Bone marrow (tissue), 2 donors: ENCODE data around the gene RASEF.
"Not testable (repeated sequence)": the region's sequence is repeated elsewhere in the genome, so short reads cannot be mapped to it uniquely, and the experiment has no call there.

Experiments
- DNase-seq, 2 donors: peaks; one replicate each; lab custom pipeline; 2025; lab: John Stamatoyannopoulos, UW

Gene RASEF

DNA sequence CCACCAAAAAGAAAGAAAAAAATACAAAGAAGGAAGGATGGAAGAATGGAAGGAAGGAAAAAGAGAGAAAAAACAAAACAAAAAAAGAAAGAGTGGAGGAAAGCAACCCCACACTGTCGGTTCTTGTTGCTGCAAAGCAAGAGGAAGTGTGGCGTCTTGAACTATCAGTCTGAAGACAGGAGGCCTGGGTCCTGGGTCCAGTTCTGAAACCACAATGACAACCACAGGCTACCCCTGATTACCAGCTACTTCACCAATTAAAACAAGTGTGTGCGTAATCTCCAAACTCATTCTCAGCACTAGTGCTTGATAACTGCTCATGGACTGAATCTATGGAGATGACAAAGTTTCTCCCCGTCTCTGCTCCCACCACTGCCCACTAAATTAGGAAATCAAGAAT is 93.7 kb downstream of the RASEF start:
- no peak for DNase-seq

DNA sequence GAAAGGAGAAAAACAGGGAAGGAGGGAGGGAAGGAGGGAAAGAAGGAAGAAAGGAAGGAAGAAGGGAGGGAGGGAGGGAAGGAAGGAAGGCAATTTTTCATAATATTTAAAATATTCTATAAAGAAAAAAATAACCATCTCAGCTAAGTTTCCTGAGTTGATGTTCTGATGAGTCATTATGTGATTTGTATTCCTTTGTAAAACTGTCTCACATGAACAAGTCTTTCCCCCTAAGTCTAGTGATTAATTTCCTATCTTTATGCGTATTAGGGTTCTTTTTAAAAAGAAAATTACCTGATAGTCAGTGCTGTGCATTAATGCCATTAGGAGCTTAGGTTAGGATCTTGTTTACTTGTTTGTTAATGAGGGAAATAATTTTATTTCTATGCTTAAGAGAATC is 94.1 kb downstream of the RASEF start:
- DNase-seq, result no peak

DNA sequence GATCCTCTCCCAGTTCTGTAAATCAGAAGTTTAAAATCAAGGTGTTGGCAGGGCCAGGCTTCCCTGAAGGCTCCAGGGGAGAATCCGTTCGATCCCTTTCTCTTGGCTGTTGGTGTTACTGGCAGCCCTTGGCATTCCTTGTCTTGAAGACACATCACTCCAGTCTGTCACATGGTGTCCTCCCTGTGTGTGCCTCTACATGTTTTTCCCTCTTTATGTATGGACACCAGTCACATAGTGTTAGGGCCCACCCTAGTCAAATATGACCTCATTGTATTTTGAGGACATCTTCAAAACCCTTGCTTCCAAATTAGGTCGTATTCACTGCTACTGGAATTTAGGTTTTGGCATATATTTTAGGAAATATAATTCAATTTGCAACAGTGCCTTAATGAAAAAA is 94.6 kb downstream of the RASEF start:
- DNase-seq, result no peak

- peak in 1 of 2 donors; percentile 70 for DNase-seq
These were observed 101.3 kb downstream of the RASEF start for GRCh38 chr9:82961504-82962125.

GRCh38 chr9:82957529-82958379 is 105.2 kb downstream of the RASEF start:
- no peak for DNase-seq

DNA sequence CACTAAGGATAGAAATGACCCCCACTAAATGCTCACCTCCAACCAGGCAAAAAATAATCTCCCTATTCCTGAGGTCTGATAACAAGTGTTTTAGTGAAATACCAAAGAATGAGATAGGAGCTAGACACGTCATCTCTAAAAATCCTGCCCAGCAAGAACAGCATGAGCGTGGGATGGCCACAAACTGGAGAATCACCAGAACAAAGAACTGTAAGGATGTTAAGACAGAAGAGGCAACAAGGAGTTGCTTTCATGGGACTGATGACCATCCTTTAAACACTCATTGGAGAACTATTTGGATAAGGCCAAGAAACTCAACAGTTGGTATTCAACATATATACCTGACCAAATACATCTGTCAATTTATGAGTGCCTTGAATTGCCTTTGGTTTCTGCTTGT is 113.7 kb downstream of the RASEF start:
- no peak for DNase-seq

GRCh38 chr9:82940376-82940775 is 122.6 kb downstream of the RASEF start:
- DNase-seq, result no peak

DNA sequence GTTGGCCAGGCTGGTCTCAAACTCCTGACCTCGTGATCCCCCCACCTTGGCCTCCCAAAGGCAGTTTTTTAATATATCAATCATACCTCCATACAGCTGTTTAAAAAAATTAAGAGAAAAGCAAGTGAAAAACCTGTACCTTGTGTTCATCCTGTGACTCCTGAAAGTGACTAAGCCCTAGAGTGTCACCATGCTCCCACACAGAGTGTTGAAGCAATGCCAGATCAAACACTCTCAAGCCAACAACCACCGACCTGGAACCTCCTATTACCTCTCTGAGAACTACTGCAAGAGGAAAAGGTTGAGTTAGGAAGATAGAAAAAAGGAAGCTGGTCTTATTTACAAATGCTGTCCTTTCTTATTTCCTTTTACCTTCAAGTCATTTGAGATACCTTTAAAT is 123.5 kb downstream of the RASEF start:
- no peak for DNase-seq

DNA sequence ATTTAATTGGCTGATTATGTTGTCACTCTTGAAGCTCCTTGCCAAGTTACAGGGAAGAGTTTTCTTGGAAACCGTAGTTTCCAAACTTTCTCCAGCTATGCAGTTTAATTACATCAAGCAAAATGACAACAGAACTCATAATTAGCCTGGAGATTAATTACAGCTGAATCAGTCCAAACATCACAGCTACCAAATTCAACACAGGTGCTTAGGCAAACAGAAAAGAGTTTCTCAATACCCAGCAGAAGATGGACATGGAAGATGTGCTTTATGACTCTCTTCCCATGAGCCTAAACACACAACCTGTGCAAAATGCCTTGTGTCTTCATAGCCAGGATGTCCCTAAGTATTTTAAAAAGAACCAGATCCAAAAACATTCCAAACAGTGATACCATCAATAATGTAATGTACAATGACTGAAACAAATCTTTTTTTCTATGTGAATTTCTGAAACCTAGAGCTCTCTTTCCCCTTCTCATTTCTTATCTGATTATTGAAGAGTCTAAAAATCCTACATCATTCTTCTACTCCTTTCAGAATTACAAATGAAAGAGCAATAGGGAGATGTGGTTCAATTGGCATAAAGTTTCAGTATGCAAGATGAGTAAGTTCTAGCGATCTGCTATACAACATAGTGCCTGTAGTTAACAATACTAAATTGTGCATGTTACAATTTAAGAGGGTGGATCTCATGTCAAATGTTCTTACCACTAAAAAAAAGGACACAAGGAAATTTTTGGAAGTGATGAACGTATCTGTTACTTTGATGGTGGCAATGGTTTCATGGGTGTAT is 124.3 kb downstream of the RASEF start:
- no peak for DNase-seq

DNA sequence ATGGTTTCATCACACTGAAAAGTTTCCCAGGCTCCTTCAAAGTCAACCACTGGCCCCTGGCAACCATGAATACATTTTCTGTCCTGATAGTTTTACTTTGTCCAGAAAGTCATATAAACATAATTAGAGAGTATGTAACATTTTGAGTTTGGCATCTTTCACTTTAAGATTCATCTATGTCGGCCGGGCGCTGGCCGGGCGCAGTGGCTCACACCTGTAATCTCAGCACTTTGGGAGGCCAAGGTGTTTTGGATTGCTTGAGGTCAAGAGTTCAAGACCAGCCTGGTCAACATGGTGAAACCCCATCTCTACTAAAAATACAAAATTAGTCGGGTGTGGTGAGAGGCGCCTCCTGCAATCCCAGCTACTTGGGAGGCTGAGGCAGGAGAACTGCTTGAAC is 126.4 kb downstream of the RASEF start:
- not testable (repeated sequence) for DNase-seq

GRCh38 chr9:82934949-82935348 is 128.0 kb downstream of the RASEF start:
- DNase-seq, result no peak

- DNase-seq, result not testable (repeated sequence)
These were observed 128.9 kb downstream of the RASEF start for GRCh38 chr9:82934025-82934424.

DNA sequence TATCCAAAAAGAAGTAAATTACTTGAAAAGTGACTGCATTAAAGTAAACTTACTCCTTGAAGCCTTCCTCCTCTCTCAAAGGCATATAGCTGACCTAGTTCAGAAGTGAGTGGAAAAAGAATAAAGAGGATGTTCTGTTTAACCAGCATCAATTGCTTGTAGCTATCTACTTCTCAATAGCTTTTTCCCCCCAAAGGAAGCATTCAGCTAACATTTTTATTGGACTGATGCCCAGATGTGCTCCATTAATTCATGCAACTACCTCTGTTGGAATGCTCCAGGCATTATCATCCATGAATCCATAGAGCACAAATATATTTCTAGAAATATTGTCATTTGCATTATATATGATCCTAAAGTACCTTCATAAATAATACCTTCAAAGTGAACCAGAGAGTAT is 132.8 kb downstream of the RASEF start:
- DNase-seq, result no peak
